ENCODE measurements around the gene CCDC187.

DNA sequence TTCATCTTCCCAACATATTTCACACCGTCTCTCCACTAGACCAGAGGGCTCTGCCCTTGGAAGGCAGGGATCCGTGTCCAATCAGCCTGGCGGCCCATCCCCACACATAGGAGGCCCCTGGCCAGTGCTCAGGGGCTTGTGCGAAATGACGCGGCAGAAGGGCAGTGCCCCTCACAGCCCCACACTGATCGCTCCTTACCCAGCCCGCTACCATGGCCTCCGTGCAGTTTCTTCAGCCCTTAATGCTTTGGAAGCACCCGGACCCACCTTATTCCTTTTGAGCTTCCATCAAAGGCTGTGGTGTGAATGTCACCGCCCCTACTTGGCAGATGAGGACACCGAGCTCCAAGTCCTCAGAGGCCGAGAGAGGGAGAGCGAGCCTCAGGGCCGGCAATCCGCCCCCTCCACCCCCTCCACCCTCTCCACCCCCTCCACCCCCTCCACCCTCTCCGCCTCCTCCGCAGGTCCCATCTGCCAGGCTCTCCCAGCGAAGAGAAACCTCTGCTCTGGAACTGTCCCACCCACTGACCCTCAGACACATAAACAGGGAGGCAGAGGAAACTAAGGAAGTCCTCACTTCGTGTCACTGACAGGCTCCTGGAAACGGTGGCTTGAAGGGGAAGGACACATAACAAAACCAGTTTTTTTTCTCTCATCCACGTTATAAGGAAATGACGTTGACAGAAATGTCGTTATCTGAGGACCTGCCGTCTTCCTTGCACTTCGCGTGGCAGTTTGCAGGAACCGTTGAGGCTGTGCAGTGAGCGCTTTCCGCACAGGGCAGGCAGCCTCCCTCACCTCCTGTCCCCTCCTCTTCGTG is 72.2 kb downstream of the CCDC187 start:
- TF ChIP-seq POLR2AphosphoS5 (IDR thresholded peaks at IDR 0.05; ENCODE audit: low read depth, low read length) (no peak), POLR2A (IDR thresholded peaks at IDR 0.05; ENCODE audit: low read depth, low read length) (no peak), POU2F2 (IDR thresholded peaks at IDR 0.05; ENCODE audit: low read depth, low read length) (no peak), PAX5 (IDR thresholded peaks at IDR 0.05; ENCODE audit: insufficient read depth, low read length, severe bottlenecking) (no peak), TAF1 (IDR thresholded peaks at IDR 0.05; ENCODE audit: low read depth, low read length) (no peak)

All from GM12891 (cell line).